MM.1S (cell line): ENCODE measurements around the gene SLC6A7.

ENCODE experiments used
- DNase-seq: peaks from one replicate; pipeline ENCODE4 v3.0.0-alpha.2; 2015
- H2AFZ ChIP-seq: fragments of 300-600 bp; sonication (generic); 2 replicates; pipeline ENCODE4 v1.6.0; 2016; ENCODE audit warnings: antibody characterized with exemption, low read length
- H3F3A ChIP-seq: fragments of 300-600 bp; sonication (generic); 2 replicates; pipeline ENCODE4 v1.6.1; 2016; ENCODE audit warnings: mild to moderate bottlenecking, antibody characterized with exemption, low read length, moderate library complexity, mixed read lengths; ENCODE audit not compliant: insufficient read depth
- H3K27ac ChIP-seq: fragments of 300-600 bp; sonication (generic); 2 replicates; pipeline ENCODE4 v1.5.1; 2016; ENCODE audit warnings: mild to moderate bottlenecking, low read length
- H3K27me3 ChIP-seq: fragments of 300-600 bp; sonication (generic); replicated peaks from 2 replicates; pipeline ENCODE4 v1.6.0; 2016; ENCODE audit warnings: low read length; ENCODE audit not compliant: insufficient read depth
- H3K36me3 ChIP-seq: fragments of 300-600 bp; sonication (generic); replicated peaks from 2 replicates; pipeline ENCODE4 v1.6.1; 2016; ENCODE audit warnings: mild to moderate bottlenecking, low read length, mixed read lengths; ENCODE audit not compliant: insufficient read depth
- H3K4me1 ChIP-seq: fragments of 300-600 bp; sonication (generic); 2 replicates; pipeline ENCODE4 v1.6.1; 2016; ENCODE audit warnings: low read length, mixed read lengths
- H3K4me2 ChIP-seq: fragments of 300-600 bp; sonication (generic); 2 replicates; pipeline ENCODE4 v1.6.0; 2016; ENCODE audit warnings: low read depth, low read length
- H3K4me3 ChIP-seq: fragments of 300-600 bp; sonication (generic); 2 replicates; pipeline ENCODE4 v1.5.1; 2016; ENCODE audit warnings: low read length, mixed read lengths
- H3K79me2 ChIP-seq: fragments of 300-600 bp; sonication (generic); 2 replicates; pipeline ENCODE4 v1.6.1; 2016; ENCODE audit warnings: mixed run types, low read length, mixed read lengths
- H3K9ac ChIP-seq: fragments of 300-600 bp; sonication (generic); 2 replicates; pipeline ENCODE4 v1.6.1; 2016; ENCODE audit warnings: low read length, mixed read lengths
- H3K9me2 ChIP-seq: fragments of 300-600 bp; sonication (generic); replicated peaks from 2 replicates; pipeline ENCODE4 v1.6.1; 2016; ENCODE audit warnings: mild to moderate bottlenecking, low read length, mixed read lengths; ENCODE audit not compliant: insufficient read depth
- H3K9me3 ChIP-seq: fragments of 300-600 bp; sonication (generic); replicated peaks from 2 replicates; pipeline ENCODE4 v1.6.1; 2016; ENCODE audit warnings: mild to moderate bottlenecking, low read length, mixed read lengths; ENCODE audit not compliant: insufficient read depth
- H4K20me1 ChIP-seq: fragments of 300-600 bp; sonication (generic); 2 replicates; pipeline ENCODE4 v1.6.1; 2016; ENCODE audit warnings: mild to moderate bottlenecking, low read length, moderate library complexity, mixed read lengths; ENCODE audit not compliant: insufficient read depth
- EZH2 ChIP-seq: fragments of 300-600 bp; sonication (generic); optimal IDR thresholded peaks from 2 replicates; pipeline ENCODE3; 2017; ENCODE audit warnings: low read depth, mild to moderate bottlenecking, antibody characterized with exemption, low read length, mixed read lengths
- EZH2phosphoT487 ChIP-seq: fragments of 300-600 bp; sonication (generic); IDR thresholded peaks from 2 replicates; pipeline ENCODE4 v1.6.1; 2018; ENCODE audit warnings: antibody characterized with exemption, low read length
- TF ChIP-seq, protein P1 (sequence below): fragments of 300-600 bp; sonication (generic); IDR thresholded peaks from 2 replicates; pipeline ENCODE4 v1.5.1; 2016; ENCODE audit warnings: antibody characterized with exemption, low read length, mixed read lengths

SLC6A7 gene

DNA sequence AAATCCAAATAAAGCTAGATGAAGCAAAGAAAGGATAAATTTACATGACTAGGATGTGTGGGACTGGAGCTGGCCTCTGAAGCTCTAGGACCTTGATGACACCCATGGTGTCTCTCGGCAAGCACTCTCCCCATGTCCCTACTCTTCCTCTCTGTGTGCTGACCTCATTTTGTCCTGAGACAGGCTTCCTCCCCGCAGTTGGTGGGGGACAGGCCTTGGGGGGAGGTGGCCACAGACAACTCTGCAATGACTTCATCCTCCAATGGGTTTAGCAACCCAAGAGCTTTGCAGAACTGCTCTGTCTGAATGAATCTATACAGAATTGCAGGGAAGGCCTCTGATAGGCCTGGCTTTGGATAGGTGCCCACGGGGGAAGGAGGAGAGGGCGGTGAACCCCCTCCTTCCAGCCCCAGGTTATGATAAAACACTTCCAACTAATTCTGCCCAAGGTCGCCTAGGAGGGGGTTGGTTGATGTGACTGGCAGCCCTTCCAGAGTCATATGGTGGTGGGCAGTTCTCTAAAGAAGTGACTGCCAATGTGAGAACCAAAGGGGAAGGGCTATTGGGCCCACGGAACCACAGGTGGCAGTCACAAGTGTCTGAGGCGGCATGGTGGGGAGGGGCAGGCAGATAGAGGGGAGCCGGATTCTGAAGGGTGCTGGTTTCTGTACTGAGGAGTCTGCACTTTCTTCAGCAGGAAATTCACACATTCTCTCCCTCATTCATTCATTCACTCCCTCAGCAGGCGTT lies 6.0 kb downstream of the SLC6A7 start:
- Histone ChIP-seq H3K4me2 (no peak overlapping the region), H3K9me3 (no peaks in the 10 kb centered on the region), H3K27ac (no peak overlapping the region), H3K79me2 (no peaks in the 10 kb centered on the region), H3K4me1 (no peaks in the 10 kb centered on the region), H3K36me3 (no peaks in the 10 kb centered on the region), H3K27me3 (peaks cover 32% of the 10 kb centered on the region), H3F3A (no peaks in the 10 kb centered on the region), H3K4me3 (no peak overlapping the region), H4K20me1 (no peaks in the 10 kb centered on the region), H3K9ac (no peak overlapping the region), H3K9me2 (no peaks in the 10 kb centered on the region), H2AFZ (no peak overlapping the region)
- no peak for TF ChIP-seq EZH2phosphoT487
- TF ChIP-seq EZH2 = no peak
- no peak for DNase-seq

DNA sequence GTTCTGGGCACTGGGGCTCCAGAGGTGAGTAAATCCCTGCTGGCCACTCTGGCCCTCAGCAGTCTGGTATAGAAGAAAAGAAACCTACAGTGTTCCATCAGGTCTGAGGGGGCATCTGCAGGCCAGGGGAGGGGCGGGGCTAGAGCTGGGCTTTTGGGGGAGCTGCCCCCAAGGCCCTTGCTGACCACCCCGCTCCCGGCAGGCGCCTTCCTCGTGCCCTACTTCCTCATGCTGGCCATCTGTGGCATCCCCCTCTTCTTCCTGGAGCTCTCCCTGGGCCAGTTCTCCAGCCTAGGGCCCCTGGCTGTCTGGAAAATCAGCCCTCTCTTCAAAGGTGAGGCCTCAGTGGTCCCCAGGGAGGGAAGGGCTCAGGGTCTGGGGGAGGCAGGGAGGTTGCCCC lies 6.7 kb downstream of the SLC6A7 start:
- H3K9me3 ChIP-seq = no peaks in the 10 kb centered on the region
- H4K20me1 ChIP-seq = no peaks in the 10 kb centered on the region
- no peaks in the 10 kb centered on the region for H3K36me3 ChIP-seq
- TF ChIP-seq EZH2phosphoT487 = no peak
- TF ChIP-seq, protein P1, sequence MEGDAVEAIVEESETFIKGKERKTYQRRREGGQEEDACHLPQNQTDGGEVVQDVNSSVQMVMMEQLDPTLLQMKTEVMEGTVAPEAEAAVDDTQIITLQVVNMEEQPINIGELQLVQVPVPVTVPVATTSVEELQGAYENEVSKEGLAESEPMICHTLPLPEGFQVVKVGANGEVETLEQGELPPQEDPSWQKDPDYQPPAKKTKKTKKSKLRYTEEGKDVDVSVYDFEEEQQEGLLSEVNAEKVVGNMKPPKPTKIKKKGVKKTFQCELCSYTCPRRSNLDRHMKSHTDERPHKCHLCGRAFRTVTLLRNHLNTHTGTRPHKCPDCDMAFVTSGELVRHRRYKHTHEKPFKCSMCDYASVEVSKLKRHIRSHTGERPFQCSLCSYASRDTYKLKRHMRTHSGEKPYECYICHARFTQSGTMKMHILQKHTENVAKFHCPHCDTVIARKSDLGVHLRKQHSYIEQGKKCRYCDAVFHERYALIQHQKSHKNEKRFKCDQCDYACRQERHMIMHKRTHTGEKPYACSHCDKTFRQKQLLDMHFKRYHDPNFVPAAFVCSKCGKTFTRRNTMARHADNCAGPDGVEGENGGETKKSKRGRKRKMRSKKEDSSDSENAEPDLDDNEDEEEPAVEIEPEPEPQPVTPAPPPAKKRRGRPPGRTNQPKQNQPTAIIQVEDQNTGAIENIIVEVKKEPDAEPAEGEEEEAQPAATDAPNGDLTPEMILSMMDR = no peak
- no peak for TF ChIP-seq EZH2
- no peak overlapping the region for H3K4me3 ChIP-seq
- H3K4me1 ChIP-seq = no peaks in the 10 kb centered on the region
- no peak overlapping the region for H3K4me2 ChIP-seq
- H3K27me3 ChIP-seq = peaks cover 32% of the 10 kb centered on the region
- no peaks in the 10 kb centered on the region for H3K9me2 ChIP-seq
- no peak overlapping the region for H3K9ac ChIP-seq
- no peak for DNase-seq
- H3K27ac ChIP-seq = no peak overlapping the region
- no peaks in the 10 kb centered on the region for H3K79me2 ChIP-seq
- H3F3A ChIP-seq = no peaks in the 10 kb centered on the region
- no peak overlapping the region for H2AFZ ChIP-seq

DNA sequence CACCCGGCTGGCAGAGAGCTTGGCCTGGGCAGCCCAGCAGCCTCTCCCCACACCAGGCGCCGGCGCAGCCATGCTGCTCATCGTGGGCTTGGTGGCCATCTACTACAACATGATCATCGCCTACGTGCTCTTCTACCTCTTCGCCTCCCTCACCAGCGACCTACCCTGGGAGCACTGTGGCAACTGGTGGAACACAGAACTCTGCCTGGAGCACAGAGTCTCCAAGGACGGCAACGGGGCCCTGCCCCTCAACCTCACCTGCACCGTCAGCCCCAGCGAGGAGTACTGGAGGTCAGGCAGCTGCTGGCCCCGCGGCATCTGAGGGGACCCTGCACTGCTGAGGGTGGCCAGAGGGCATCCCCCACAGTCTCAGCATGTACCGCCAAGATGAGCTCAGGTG lies 7.1 kb downstream of the SLC6A7 start:
- Histone ChIP-seq H3K36me3 (no peaks in the 10 kb centered on the region), H4K20me1 (no peaks in the 10 kb centered on the region), H3K79me2 (no peaks in the 10 kb centered on the region), H3K4me2 (no peak overlapping the region), H3K9me3 (no peaks in the 10 kb centered on the region), H3K27me3 (peaks cover 27% of the 10 kb centered on the region), H2AFZ (no peak overlapping the region), H3K9ac (no peak overlapping the region), H3K27ac (no peak overlapping the region), H3K4me3 (no peak overlapping the region), H3K4me1 (no peaks in the 10 kb centered on the region), H3K9me2 (no peaks in the 10 kb centered on the region), H3F3A (no peaks in the 10 kb centered on the region)
- no peak for DNase-seq
- TF ChIP-seq, protein P1 = no peak
- no peak for TF ChIP-seq EZH2
- no peak for TF ChIP-seq EZH2phosphoT487

DNA sequence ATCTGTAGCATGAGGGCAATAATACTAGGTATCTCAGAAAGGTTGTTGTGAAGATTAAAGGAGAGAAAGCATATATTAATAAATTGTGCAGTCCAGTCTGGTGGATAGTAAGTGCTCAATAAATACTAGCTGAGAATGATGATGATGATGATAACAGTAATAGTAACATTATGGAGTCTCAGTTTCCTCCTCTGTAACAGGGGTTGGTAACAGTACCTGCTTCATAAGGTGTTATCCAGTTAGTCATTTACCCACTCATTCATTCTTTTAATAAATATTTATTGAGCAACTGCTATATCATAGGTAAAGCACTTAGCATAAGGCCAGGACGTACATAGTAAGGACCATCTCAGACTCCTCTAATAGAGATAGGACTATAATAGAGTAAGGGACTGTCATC lies 7.6 kb downstream of the SLC6A7 start:
- Histone ChIP-seq H3K4me2 (no peak overlapping the region), H3K9me2 (no peaks in the 10 kb centered on the region), H3K9ac (no peak overlapping the region), H3K27ac (no peak overlapping the region), H4K20me1 (no peaks in the 10 kb centered on the region), H3K36me3 (no peaks in the 10 kb centered on the region), H3K27me3 (peaks cover 22% of the 10 kb centered on the region), H3K4me1 (no peaks in the 10 kb centered on the region), H3K79me2 (no peaks in the 10 kb centered on the region), H3K9me3 (no peaks in the 10 kb centered on the region), H3K4me3 (no peak overlapping the region), H2AFZ (no peak overlapping the region), H3F3A (no peaks in the 10 kb centered on the region)
- no peak for DNase-seq
- no peak for TF ChIP-seq EZH2
